Measurements from ENCODE around the gene GIGYF2. TPM values are rescaled to one million over a fixed set of nuclear protein-coding genes. Genes with fewer than 3 reads are reported as not detected.
A peak's percentile ranks its signal among the peaks of the same experiment; 100 is the strongest.

Gene GIGYF2
- total RNA-seq, 4 donors from 2014 or later, result 69.0 to 208 (median 80.4) TPM

DNA sequence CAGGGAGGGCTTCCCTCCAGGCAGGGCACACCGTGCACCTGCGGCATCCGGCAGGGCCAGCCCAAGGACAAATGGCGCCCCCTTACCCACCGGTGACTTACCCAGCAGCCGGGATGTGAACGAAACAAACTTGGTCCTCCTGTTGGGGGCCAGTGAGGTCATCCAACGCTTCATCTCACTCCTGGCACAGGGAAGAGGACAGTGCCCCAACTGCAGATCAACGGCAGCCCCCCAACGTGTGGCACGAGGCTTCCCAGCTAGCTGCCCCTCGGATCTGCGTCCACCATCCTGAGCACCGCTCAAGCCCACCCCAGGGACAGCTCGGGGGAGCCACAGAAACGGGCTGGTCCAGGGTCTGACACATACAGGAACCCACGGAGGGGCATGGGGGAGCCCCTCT is 185.0 kb downstream of the GIGYF2 start:
- DNase-seq (ENCODE audit: low spot score in 2 of 2), result peak in 1 of 2 donors; percentile 70
- Histone ChIP-seq H3K4me1 (peaks cover 14% of the 10 kb centered on the region), H3K27ac (no peak overlapping the region), H3K9me3 (no peaks in the 10 kb centered on the region), H3K4me3 (no peak overlapping the region), H3K27me3 (no peaks in the 10 kb centered on the region), H3K36me3 (peaks cover 10% of the 10 kb centered on the region)
- no peak for TF ChIP-seq CTCF (IDR thresholded peaks at IDR 0.05)
- TF ChIP-seq POLR2A (IDR thresholded peaks at IDR 0.05), result no peak
- WGBS, result no CpG with 5 or more reads among the region's 17 CpGs

DNA sequence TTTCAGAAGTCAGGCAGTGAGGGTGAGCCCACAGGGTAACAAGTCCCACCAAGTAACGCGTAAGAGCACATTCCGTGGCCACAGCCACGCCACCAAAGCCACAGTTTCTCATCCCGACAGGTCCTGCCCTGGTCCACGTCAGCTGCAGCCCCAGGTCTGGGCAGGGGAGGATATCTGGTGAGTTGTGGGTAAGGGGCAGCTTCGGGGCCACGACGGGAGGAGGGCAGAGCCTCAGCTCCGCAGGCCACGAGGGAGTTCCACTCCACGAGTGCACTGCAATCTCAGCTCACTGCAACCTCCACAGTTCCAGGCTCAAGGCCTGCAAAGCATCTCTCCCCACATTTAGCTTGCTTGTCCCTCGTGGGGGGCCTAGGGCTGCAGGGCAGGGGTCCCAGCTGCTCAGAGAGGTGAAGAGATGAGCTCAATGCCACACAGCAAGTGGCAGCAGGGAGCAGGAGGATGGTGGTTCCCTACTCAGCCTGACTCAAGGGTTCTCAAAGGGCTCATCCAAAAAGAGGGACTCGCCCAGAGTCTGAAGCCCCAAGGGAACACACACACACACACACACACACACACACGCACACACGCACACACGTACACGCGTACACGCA is 185.5 kb downstream of the GIGYF2 start:
- Histone ChIP-seq H3K36me3 (peaks cover 12% of the 10 kb centered on the region), H3K27me3 (no peaks in the 10 kb centered on the region), H3K9me3 (no peaks in the 10 kb centered on the region), H3K4me1 (peaks cover 12% of the 10 kb centered on the region), H3K27ac (no peak overlapping the region), H3K4me3 (no peak overlapping the region)
- 95% methylated on average over 7 of the region's 20 CpGs for WGBS
- DNase-seq (ENCODE audit: low spot score in 2 of 2), result no peak
- TF ChIP-seq EP300 (IDR thresholded peaks at IDR 0.05), result no peak
- TF ChIP-seq CTCF (IDR thresholded peaks at IDR 0.05), result no peak
- TF ChIP-seq POLR2A (IDR thresholded peaks at IDR 0.05), result no peak
- TF ChIP-seq POLR2AphosphoS5 (IDR thresholded peaks at IDR 0.05), result no peak

- Histone ChIP-seq H3K4me3 (no peak overlapping the region), H3K9me3 (no peaks in the 10 kb centered on the region), H3K27me3 (no peaks in the 10 kb centered on the region), H3K27ac (no peak overlapping the region), H3K4me1 (peaks cover 12% of the 10 kb centered on the region), H3K36me3 (peaks cover 13% of the 10 kb centered on the region)
- 91% methylated on average over 21 of the region's 29 CpGs for WGBS
- peak; percentile 55 to 71 for DNase-seq (ENCODE audit: low spot score in 2 of 2)
- TF ChIP-seq CTCF (IDR thresholded peaks at IDR 0.05), result no peak
- TF ChIP-seq EP300 (IDR thresholded peaks at IDR 0.05), result no peak
- no peak for TF ChIP-seq POLR2A (IDR thresholded peaks at IDR 0.05)
- no peak for TF ChIP-seq POLR2AphosphoS5 (IDR thresholded peaks at IDR 0.05)
Measured at GRCh38 chr2:232883116-232883721, 186.1 kb downstream of the GIGYF2 start.

- H3K27me3 ChIP-seq, result no peaks in the 10 kb centered on the region
- DNase-seq (ENCODE audit: low spot score in 2 of 2), result peak in 1 of 2 donors; percentile 71
- no peaks in the 10 kb centered on the region for H3K9me3 ChIP-seq
- peaks cover 12% of the 10 kb centered on the region for H3K4me1 ChIP-seq
- no peak overlapping the region for H3K4me3 ChIP-seq
- peaks cover 13% of the 10 kb centered on the region for H3K36me3 ChIP-seq
- no peak for TF ChIP-seq EP300 (IDR thresholded peaks at IDR 0.05)
- TF ChIP-seq CTCF (IDR thresholded peaks at IDR 0.05), result no peak
- TF ChIP-seq POLR2A (IDR thresholded peaks at IDR 0.05), result no peak
- no peak for TF ChIP-seq POLR2AphosphoS5 (IDR thresholded peaks at IDR 0.05)
- no peak overlapping the region for H3K27ac ChIP-seq
- WGBS, result 89% methylated on average over 11 of the region's 11 CpGs
Measured at GRCh38 chr2:232884001-232884421, 186.9 kb downstream of the GIGYF2 start.

DNA sequence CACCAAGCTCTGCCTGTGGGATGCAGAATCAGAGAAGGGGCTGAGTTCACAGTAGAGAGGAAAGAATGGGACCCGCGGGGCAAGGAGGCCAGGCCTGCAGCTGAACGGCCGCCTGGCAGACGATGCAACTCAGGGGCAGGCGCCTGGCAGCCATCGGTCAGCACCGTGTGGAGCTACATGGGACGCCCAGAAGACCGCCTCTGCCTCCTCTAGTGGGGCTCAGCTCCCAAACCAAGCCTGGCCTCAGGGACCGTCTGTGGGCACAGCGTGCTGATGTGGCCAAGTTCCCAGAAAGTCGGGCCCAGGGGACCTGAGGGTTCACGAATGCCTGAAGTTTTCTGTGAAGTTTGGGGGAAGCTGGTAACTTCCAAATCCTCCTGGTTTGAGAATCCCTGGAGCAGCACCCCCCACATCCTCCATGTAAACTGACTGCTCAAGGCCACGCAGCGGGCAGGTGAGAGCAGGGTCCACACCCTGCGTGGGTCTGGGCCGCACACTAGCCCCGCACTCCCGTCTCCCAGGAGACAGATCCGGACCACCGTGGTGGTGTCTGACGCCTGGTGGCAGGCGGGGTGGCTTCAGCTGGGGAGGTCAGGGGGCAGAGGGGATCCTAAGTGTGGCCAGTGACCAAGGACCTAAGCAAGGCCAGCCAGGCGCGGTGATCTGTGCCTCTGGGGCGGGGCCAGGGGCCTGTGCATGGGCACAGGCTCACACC is 187.6 kb downstream of the GIGYF2 start:
- no peak for TF ChIP-seq EP300 (IDR thresholded peaks at IDR 0.05)
- no peak for TF ChIP-seq CTCF (IDR thresholded peaks at IDR 0.05)
- TF ChIP-seq POLR2AphosphoS5 (IDR thresholded peaks at IDR 0.05), result no peak
- TF ChIP-seq POLR2A (IDR thresholded peaks at IDR 0.05), result no peak

More for the DNA sequence above, 187.6 kb downstream of the GIGYF2 start:
- H3K27ac ChIP-seq, result no peak overlapping the region
- no peaks in the 10 kb centered on the region for H3K27me3 ChIP-seq
- H3K4me3 ChIP-seq, result no peak overlapping the region
- no peak for DNase-seq (ENCODE audit: low spot score in 2 of 2)
- H3K9me3 ChIP-seq, result no peaks in the 10 kb centered on the region
- H3K36me3 ChIP-seq, result peaks cover 13% of the 10 kb centered on the region
- H3K4me1 ChIP-seq, result peaks cover 12% of the 10 kb centered on the region
- 85% methylated on average over 12 of the region's 27 CpGs for WGBS
